OCI-LY3 (cell line): ENCODE data around the gene HSD17B12.

Experiments used
- EZH2phosphoT487 ChIP-seq: fragments of 200-600 bp; shearing (Covaris generic); IDR thresholded peaks from 2 replicates; pipeline ENCODE4 v1.6.1; 2018; ENCODE audit warnings: antibody characterized with exemption, mixed run types, low read depth
- TF ChIP-seq, protein P1 (sequence below): fragments of 200-600, 300-600 bp; sonication (generic); IDR thresholded peaks from 2 replicates; pipeline ENCODE4 v1.5.1; 2014; ENCODE audit warnings: antibody characterized with exemption, low read length, low read depth

- TF ChIP-seq, protein P1, sequence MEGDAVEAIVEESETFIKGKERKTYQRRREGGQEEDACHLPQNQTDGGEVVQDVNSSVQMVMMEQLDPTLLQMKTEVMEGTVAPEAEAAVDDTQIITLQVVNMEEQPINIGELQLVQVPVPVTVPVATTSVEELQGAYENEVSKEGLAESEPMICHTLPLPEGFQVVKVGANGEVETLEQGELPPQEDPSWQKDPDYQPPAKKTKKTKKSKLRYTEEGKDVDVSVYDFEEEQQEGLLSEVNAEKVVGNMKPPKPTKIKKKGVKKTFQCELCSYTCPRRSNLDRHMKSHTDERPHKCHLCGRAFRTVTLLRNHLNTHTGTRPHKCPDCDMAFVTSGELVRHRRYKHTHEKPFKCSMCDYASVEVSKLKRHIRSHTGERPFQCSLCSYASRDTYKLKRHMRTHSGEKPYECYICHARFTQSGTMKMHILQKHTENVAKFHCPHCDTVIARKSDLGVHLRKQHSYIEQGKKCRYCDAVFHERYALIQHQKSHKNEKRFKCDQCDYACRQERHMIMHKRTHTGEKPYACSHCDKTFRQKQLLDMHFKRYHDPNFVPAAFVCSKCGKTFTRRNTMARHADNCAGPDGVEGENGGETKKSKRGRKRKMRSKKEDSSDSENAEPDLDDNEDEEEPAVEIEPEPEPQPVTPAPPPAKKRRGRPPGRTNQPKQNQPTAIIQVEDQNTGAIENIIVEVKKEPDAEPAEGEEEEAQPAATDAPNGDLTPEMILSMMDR: no peak
- TF ChIP-seq EZH2phosphoT487: no peak
Measured at GRCh38 chr11:43823316-43823715, 142.8 kb downstream of the HSD17B12 start.
